Measurements from ENCODE around the gene DHX57. TPM values are rescaled to one million over a fixed set of nuclear protein-coding genes. Genes with fewer than 3 reads are reported as not detected.
"Not testable (repeated sequence)": the region's sequence is repeated elsewhere in the genome, so short reads cannot be mapped to it uniquely, and the experiment has no call there.

Gene DHX57
- total RNA-seq, 1 donor from 2014 or later: 20.3 TPM

DNA sequence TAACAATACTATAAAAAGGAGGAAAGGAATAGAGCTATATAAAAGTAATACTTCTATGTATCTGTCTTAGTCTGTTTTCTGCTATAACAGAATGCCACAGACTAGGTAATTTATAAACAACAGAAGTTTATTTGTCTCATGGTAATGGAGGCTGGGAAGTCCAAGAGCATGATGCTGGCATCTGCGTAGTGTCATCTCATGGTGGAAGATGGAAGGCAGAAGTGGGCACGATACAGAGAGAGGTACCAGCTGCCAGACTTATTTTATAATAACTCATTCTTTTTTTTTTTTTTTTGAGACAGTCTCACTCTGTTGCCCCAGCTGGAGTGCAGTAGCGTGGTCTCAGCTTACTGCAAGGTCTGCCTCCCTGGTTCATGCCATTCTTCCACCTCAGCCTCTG, 4.3 kb downstream of the DHX57 start:
- no peak for DNase-seq

DNA sequence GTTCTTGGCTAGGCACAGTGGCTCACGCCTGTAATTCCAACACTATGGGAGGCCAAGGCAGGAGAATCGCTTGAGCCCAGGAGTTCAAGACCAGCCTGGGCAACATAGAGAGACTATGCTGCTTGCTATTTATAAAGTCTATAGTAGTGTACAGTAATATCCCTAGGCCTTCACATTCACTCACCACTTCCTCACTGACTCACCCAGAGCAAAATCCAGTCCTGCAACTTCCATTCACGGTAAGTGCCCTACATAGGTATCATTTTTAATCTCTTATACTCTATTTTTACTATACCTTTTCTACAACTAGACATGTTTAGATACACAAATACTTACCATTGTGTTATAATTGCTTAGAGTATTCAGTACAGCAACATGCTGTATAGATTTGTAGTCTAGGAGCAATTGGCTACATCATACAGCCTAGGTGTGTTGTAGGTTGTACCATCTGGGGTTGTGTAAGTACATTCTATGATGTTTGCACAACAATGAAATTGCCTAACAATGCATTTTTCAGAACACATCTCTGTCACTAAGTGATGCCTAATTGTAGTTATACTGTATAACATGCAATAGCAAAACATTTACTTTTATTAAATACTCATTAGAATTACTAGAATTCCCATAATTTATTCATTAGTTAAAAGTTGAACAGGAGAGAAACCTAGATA, 8.8 kb downstream of the DHX57 start:
- DNase-seq: no peak

DNA sequence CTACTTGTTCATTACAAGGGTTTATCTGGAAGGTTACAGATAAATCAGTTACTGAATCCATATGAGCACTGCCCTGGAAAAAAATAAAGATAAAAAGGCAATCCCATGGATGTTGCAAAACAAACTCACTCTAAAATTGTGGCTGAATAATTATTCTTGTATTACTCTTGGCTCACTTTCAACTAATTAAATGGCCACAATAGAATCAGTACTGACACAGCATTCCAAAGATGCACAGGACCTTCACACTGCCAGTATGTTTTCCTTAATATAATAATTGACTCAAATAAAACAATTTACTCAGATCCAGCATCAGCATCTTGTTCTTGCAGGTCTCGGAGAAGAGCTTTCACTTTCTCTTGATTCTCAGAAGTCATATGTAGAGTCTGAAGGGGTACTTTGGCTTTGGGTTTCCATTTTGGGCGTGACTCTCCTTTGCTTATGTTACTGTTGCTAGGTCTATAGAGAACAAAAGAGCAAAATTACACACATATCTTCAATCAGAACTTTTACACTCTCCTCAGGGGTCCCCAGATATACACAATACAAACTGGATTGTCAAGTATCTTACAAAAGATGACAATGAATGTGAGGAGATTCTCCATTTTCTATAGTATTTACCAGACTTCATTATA, 12.6 kb downstream of the DHX57 start:
- no peak for DNase-seq

DNA sequence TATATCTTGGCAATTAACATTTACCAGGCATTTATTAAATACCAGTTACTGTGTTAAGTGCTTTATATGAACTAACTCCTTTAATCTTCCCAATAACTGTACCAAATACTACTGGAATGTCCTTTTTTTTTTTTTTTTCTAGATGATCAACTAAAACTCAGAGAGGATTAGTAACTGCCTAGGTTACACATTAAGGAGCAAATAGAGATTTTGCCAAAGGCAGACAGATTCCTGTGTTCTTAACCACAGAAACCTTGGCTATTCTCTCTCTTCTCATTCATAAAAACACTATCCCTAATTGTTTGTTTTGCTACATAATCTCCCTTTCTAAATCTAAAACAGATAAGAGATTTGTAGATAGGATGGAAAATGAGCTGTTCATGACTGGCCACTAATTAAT, 13.3 kb downstream of the DHX57 start:
- DNase-seq: no peak

DNA sequence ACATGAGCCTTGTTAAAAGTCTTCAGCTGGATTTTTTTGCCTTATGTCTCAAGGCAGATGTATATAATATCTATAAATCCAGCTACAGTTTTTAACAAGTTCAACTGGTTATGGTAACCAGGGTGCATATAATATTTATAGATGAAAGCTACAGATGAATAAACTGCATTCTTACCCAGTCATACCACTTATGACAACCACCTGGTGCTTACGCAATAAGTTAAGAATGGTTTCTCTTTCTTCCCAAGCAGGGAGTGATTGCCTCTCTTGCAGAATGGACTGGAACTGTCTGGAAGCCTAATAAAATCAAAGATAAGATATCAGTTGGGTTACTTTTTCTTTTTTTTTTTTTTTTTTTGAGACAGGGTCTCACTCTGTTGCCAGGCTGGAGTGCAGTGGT, 19.6 kb downstream of the DHX57 start:
- DNase-seq: no peak

DNA sequence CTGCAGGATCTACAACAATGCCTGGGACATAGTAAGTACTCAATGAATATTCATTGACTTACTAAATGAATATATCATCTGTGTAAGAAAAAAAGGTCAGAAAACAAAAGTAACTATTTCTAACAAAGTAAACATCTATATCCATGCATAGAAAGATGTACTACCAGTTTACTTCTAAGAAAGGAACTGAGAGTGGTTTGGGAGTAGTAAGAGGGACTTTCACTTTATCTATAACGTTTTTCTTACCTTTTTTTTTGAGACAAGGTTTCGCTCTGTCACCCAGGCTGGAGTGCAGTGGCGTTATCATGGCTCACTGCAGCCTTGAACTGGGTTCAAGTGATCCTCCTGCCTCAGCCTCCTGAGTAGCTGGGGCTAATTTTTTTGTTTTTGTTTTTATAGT, 25.7 kb downstream of the DHX57 start:
- DNase-seq: no peak

DNA sequence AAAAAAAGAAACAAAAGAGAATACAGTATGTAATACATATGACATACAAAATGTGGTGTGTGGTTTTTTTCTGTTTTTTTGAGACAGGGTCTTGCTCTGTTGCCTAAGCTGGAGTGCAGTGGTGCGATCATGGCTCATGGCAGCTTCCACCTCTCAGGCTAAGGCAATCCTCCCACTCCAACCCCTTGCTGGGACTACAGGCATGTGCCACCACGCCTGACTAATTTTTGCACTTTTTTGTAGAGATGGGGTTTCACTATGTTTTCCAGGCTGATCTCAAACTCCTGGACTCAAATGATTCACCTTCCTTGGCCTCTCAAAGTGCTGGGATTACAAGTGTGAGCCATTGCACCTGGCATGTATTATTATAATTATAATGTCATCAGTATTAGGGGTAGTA, 38.9 kb downstream of the DHX57 start:
- DNase-seq: no peak

DNA sequence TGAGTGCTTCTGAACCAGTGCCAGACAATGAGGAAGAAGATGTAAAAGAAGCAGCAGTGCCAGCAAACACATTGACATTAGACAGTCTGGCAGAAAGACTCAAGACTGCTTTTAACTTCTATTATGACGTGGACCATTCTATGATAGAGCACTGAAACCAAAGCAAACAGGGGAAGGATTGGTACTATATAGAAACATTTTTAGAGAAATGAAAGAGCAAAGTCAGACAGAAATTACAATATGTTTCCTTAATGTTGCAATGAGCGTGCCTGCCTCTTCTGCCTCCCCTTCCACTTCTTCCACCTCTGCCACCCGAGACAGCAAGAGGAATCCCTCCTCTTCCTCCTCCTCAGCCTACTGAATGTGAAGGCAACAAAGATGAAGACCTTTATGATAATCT, 39.7 kb downstream of the DHX57 start:
- no peak for DNase-seq

DNA sequence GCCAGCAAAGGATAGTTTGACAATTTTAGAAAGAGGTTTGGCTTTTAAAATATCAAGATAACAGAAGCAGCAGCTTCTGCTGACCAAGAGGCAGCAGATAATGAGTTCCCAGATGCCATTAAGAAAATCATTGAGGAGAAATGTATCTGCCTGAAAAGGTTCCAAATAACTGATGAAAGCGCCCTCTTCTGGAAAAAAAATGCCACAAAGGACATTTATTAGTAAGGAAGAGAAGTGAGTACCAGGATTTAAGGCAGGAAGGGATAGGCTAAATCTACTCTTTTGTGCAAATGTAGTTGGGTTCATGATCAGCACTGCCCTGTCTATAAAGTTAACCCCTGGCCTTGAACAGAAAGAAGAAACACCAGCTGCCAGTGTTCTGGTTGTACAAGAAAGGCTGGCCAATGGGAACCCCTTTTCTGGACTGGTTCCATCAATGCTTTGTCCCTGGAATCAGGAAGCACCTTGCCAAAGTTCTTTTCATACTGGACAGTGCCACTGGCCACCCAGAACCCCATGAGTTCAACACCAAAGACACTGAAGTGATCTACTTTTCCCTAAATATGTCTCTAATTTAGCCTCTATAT, 40.6 kb downstream of the DHX57 start:
- DNase-seq: no peak

DNA sequence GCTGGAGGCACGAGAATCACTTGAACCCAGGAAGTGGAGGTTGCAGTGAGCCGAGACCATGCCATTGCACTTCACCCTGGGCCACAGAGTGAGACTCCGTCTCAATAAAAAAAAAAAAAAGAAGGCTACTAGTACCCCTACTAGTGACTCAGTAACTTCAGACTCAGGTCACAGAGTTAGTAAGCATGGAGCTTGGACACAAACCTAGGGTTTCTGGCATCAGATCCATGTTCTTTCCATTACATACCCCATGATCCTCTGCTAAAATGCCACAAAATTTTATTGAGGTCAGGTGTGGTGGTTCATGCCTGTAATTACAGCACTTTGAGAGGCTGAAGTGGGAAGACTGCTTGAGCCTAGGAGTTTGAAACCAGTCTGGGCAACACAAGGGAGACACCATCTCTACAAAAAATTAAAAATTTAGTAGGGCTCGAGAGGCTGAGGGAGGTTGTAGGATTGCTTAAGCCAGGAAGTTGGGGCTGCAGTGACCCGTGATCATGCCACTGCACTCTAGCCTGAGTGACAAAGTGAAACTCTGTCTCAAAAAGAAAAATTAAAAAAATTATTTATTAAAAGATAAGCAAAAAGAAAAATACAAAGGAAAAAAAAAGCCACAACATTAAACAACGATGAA, 45.1 kb downstream of the DHX57 start:
- DNase-seq: no peak

DNA sequence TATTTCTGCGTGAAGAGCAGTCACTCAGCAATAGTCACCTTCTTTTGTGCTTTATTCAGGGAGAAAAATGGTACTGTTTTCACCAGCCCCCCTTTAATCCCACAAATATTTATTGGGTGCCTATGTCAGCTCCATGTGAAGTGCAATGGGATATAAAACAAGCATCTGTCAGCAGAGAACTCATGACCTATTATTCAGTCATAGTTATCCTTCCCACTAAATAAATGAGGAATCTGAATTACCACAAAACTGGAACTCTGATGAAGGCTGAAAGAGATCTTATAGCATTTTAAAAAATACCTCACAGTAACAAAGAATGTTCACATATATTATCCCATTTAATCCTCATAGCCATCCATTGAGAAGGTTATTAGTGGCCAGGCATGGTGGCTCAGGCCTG, 45.8 kb downstream of the DHX57 start:
- DNase-seq: no peak

DNA sequence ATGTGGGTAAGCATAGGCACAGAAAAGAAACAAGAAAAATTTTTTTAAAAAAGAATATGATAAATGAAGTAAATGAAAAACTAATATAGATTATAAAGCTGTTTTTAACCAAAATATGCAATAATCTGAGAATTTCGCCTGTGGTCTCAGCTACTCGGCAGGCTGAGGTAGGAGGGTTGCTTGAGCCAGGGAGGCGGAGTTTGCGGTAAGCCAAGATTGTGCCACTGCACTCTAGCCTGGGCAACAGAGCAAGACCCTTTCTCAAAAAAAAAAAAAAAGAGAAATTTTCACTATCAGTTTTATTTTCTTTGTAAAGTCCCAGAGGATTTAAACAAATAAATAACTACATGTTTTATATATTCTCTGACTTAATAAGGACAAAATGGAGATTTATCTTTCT, 47.3 kb downstream of the DHX57 start:
- no peak for DNase-seq

DNA sequence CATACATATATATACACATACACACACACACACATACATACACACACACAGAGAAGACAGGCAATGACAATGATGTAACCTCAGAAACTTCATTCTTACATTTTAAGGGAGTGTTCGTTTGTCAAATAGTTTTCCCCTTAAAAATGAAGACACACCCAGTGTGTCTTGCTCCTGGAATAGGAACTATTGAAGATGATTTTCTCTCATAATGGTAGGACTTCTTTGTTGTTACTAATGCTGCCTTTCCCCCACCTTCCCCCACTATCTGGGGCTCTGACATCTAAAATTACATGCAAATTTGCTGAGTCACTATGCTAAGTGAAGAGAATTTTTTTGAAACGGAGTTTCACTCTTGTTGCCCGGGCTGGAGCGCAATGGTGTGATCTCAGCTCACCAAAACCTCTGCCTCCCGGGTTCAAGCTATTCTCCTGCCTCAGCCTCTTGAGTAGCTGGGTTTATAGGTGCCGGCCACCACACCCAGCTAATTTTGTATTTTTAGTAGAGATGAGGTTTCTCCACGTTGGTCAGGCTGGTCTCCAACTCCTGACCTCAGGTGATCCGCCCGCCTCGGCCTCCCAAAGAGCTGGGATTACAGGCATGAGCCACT, 48.1 kb downstream of the DHX57 start:
- not testable (repeated sequence) for DNase-seq

DNA sequence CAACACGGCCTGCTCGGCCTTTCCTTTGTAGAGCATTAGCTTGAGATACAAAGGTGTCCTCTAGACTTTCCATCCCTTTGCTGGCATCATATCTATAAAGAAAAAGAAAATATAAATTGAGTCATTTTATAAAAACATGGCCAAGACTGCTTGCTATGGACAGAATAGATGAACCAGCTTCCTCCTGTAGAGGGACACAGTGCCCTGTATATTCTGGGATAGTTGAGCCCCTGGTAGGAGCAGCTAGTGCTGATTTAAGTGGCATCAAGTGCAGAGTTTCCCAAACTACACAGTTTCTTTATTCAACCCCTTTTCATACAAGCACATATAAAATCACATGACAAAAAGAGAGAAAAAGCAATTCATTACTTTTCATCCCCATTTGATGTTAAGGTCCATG, 49.8 kb downstream of the DHX57 start:
- DNase-seq: no peak

DNA sequence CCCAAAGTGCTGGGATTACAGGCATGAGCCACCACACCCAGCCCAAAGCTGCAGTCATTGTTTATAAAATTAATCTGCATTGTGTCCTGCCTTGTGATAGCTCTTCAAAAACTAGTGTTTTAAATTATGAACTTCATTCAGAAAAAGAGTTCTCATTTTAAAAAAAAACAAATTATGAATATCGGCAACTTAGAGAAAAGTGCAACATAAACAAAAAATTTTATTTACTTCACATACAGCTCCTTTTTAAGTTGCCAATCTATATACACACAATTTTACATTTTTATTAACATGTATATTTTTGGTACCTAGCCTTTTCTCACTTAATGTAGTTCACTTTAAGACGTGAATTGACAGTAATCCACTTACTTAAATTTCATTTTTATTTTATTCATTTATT, 50.8 kb downstream of the DHX57 start:
- DNase-seq: no peak

DNA sequence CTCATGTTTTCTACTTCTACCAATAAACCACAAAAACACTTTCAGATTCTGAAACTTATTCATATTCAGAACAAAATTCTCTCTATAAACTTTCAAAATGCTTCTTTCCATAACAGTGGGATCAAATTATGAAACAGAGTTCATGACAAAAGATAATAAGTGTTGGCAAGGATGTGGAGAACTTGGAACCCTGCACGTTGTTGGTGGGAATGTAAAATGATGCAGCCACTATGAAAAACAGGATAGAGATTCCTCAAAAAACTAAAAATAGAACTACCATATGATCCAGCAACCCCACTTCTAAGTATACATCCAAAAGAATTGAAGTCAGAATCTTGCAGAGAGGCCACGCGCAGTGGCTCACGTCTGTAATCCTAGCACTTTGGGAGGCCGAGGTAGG, 52.3 kb downstream of the DHX57 start:
- no peak for DNase-seq

DNA sequence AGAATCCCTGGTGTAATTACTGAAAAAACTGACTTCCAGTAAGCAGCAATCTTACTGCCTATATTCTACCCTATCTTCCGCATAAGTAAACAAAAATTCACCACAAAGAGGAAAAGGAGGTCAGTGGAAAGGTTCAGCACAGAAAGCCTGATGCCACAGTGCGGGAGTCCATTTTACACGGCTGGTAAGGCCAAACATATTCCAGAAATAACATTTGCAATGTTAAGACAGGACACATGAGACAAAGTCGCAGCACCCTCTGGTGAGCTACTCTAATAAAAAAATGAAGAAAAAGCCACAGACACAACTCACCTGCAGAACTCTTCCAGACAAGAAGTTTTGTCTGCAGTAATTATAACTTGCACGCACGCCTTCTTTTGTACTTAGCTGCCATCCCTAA, 57.2 kb downstream of the DHX57 start:
- DNase-seq: no peak

DNA sequence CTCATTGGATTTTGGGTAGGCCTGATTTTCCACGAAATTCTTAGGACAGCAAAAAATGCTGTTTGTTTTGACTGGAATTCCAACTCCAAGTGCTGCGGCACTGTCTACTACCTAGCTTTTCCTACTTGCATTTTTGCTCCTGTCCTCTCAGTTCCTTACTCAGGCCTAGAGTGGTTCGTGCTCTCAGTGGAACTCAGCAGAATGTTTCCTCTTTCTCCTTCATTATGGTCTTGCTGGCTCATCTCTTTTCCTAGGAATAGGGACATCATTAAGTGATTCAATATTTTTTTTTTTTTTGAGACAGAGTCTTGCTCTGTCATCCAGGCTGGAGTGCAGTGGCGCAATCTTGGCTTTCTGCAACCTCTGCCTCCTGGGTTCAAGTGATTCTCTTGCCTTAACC, 59.8 kb downstream of the DHX57 start:
- DNase-seq: no peak

DNA sequence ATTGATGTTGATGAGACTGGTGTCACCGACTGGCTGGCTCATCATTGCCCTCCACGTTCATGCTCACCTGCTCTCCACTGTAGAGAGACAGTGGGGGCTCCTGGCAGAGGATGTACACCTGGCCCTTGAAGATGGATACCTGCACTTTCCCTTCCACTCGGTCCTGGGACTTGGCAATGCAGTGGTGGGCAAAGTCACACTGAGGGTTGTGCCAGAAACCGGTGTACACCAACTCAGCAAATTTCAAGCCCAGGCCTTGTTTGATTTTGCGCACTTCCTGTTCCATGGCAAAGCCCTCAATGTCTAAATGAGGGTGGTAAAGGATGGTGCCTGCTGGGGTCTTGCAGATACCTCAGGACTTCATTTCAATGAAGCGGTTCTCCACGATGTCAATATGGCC, 65.2 kb downstream of the DHX57 start:
- DNase-seq: no peak

DNA sequence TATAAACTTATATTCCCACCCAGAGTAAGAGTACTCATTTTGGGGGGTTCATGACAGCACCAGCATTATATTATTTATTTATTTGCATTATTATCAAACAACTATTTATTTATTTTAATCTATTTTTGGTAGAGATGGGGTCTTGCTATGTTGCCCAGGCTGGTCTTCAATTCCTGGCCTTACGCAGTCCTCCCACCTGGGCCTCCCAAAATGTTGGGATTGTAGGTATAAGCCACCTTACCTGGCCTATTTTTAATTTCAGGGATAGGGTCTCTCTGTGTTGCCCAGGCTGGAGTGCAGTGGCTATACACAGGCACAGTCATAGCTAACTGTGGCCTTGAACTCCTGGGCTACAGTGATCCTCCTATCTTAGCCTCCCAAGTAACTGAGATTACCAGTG, 67.1 kb downstream of the DHX57 start:
- DNase-seq: no peak

DNA sequence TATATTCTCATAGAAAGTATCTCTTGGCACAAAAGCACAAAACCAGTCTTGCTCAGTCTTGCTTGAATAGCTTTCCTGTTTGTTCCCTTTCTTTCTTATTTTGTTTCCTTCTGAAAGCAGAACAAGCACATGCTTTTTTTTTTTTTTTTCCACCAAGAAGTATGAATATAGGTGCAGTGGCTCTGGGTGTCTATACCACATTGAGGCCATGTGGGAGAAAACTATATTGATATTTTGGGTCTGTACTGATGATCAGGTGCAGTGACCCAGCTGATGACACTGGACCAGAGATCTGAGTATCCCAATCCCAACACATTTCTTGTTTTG, 69.0 kb downstream of the DHX57 start:
- no peak for DNase-seq

DNA sequence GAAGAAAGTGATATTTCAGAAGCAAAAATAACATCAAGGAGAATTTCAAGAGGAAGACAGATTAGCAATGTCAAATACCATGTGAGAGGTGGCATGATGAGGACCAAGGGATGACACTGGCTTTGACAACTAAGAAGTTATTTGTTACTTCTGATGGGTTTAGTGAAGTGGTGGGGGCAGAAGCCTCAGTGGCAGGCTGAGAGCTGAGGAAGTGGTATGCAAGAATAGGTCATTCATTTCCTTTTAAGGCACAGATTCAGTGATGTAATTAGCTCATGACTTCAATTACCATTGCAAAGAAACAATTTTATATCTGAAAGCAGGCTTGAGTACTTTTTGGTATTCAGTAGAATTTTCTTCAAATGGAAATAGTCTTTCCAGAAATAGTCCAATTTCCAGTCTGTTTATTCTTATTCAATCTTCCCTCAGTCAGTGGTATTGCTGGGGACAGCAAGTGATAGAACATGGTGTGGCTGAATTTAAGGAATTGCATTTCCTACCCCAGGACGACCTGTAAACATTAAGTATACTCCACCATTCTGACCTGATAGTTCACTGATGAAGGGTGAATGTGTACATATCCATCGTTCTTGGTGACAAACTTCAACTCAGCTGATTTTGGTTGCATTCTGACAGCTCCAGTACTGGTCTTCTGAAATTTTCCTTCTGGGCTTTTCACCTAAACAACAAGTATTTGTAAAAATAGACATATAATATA, 69.6 kb downstream of the DHX57 start:
- no peak for DNase-seq

DNA sequence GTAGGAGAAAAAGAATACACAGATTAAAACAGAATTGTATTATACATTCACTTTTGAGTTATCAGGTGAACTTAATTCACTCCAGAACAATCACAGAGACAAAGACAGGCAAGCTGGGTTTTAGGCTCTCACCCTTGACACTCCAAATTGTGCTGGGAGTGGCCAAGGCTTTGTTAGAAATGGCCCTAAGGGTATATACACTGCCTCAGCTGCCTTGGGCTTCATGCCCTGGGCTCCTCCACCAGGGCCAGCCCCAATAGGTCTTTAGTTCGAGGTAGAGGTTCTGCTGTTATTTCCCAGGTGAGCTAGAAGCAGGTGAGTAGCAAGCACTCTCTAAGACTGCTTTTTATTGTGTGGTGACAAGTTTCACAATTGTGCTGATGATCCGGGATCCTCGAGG, 77.8 kb downstream of the DHX57 start:
- DNase-seq: no peak

All from skin of body (tissue), 2 donors.